Esophagus muscularis mucosa (tissue), 4 donors: ENCODE results near the gene PIGR. TPM values are rescaled to one million over a fixed set of nuclear protein-coding genes. Genes with fewer than 3 reads are reported as not detected.

Source experiments
- DNase-seq: peaks from one replicate; pipeline ENCODE4 v3.0.0-alpha.2; 2017; ENCODE audit errors: extremely low spot score
- H3K27ac ChIP-seq, 4 donors: fragments of 200-600 bp; sonication (generic); replicated peaks in 1 of 4; 1 replicate in 3 of 4; 2 replicates in 1 of 4; pipeline ENCODE4 v1.5.1; 2016 to 2019; ENCODE audit warnings: mild to moderate bottlenecking in 1 of 4
- H3K27me3 ChIP-seq, 4 donors: fragments of 200-600 bp; sonication (generic); one replicate each; pipeline versions ENCODE4 v1.5.1 to v1.6.0; 2016 to 2019
- H3K36me3 ChIP-seq, 4 donors: fragments of 200-600 bp; sonication (generic); one replicate each; pipeline ENCODE4 v1.5.1; 2016 to 2019
- H3K4me1 ChIP-seq, 4 donors: fragments of 200-600 bp; sonication (generic); one replicate each; pipeline ENCODE4 v1.5.1; 2016 to 2019
- H3K4me3 ChIP-seq, 4 donors: fragments of 200-600 bp; sonication (generic); 1 replicate in 2 of 4; 2 replicates in 2 of 4; pipeline ENCODE4 v1.5.1; 2016 to 2019; ENCODE audit warnings: mild to moderate bottlenecking in 4 of 4, moderate library complexity in 1 of 4
- H3K9me3 ChIP-seq, 4 donors: fragments of 200-600 bp; sonication (generic); 1 replicate in 3 of 4; 2 replicates in 1 of 4; pipeline ENCODE4 v1.5.1; 2016 to 2019
- CTCF ChIP-seq, 3 experiments: fragments of 200-600 bp in 2 of 3; fragments of 450-650 bp in 1 of 3; sonication (generic) in 2 of 3; IDR thresholded peaks; one replicate each; pipeline ENCODE4 v1.5.1; 2017 to 2019; ENCODE audit warnings: antibody characterized with exemption in 3 of 3, mild to moderate bottlenecking in 2 of 3, moderate library complexity in 1 of 3
- EP300 ChIP-seq: sonication (generic); formaldehyde crosslinking; IDR thresholded peaks from one replicate; pipeline ENCODE4 v1.6.1; 2017; ENCODE audit warnings: antibody characterized with exemption
- POLR2A ChIP-seq: fragments of 450-650 bp; IDR thresholded peaks from one replicate; pipeline ENCODE4 v1.6.1; 2017; ENCODE audit warnings: antibody characterized with exemption, moderate library complexity, mild to moderate bottlenecking, low read depth
- POLR2AphosphoS5 ChIP-seq, 2 donors: sonication (generic); formaldehyde crosslinking; IDR thresholded peaks; one replicate each; pipeline ENCODE4 v1.6.1; 2017; ENCODE audit warnings: antibody characterized with exemption in 2 of 2
- WGBS: methylation state at CpG from one replicate; pipeline ENCODE4 v1.1.5; 2018; 5-methylcytosine and 5-hydroxymethylcytosine counted together
- intact Hi-C: fragments of 100-400 bp; cut with DNase I; formaldehyde crosslinking; loops from one replicate; pipeline ENCODE4 v1.15.1; 2023
- total RNA-seq, 4 donors: library from RNA; depleted of rRNA; stranded (reverse); fragments of >200 nt; gene quantifications; one replicate each; pipeline versions ENCODE4 v1.1.0 to v1.2.1, GENCODE V29; 2016

The PIGR gene
- total RNA-seq, 4 donors from 2014 or later, result 0.42 to 4.2 (median 1.1) TPM; not detected in 1

- Histone ChIP-seq H3K4me1 (no peaks in the 10 kb centered on the region), H3K4me3 (no peak overlapping the region), H3K27ac (no peak overlapping the region), H3K27me3 (peaks cover 0 to 7% (median 0%) of the 10 kb centered on the region in 4 donors), H3K9me3 (no peaks in the 10 kb centered on the region), H3K36me3 (no peaks in the 10 kb centered on the region)
- WGBS, result 69% methylated on average over 9 of the region's 10 CpGs
- TF ChIP-seq POLR2A (no peak), CTCF (IDR thresholded peaks at IDR 0.05) (no peak)
- intact Hi-C loops, result loop anchor here (10.0 kb wide), 1 partner anchor 380 kb away; no protein-coding TSS in a partner anchor
- DNase-seq, result no peak
Observed at GRCh38 chr1:206985162-206985749, 39.0 kb upstream of the PIGR start.

GRCh38 chr1:206982216-206982615 lies 36.0 kb upstream of the PIGR start:
- Histone ChIP-seq H3K9me3 (no peaks in the 10 kb centered on the region), H3K4me1 (no peaks in the 10 kb centered on the region), H3K27ac (no peak overlapping the region), H3K4me3 (no peak overlapping the region), H3K36me3 (no peaks in the 10 kb centered on the region), H3K27me3 (peaks cover 0 to 7% (median 0%) of the 10 kb centered on the region in 4 donors)
- TF ChIP-seq POLR2AphosphoS5 (IDR thresholded peaks at IDR 0.05) (no peak), CTCF (IDR thresholded peaks at IDR 0.05) (peak; percentile 30 to 50 (median 41))
- WGBS, result 41% methylated on average over 4 of the region's 4 CpGs
- no peak for DNase-seq
- intact Hi-C loops, result loop anchor here (10.0 kb wide), 1 partner anchor 377 kb away; no protein-coding TSS in a partner anchor

- 72% methylated on average over 3 of the region's 3 CpGs for WGBS
- no peak for DNase-seq
- H3K4me3 ChIP-seq, result no peak overlapping the region
- intact Hi-C loops, result loop anchor here (10.0 kb wide), 1 partner anchor 375 kb away; no protein-coding TSS in a partner anchor
- peaks cover 0 to 7% (median 0%) of the 10 kb centered on the region in 4 donors for H3K27me3 ChIP-seq
- no peak overlapping the region for H3K27ac ChIP-seq
- no peaks in the 10 kb centered on the region for H3K36me3 ChIP-seq
- TF ChIP-seq EP300 (no peak), POLR2A (no peak), POLR2AphosphoS5 (IDR thresholded peaks at IDR 0.05) (no peak), CTCF (IDR thresholded peaks at IDR 0.05) (peak in 1 of 3 experiments; percentile 21)
- H3K9me3 ChIP-seq, result no peaks in the 10 kb centered on the region
- no peaks in the 10 kb centered on the region for H3K4me1 ChIP-seq
Observed at GRCh38 chr1:206979379-206980043, 33.2 kb upstream of the PIGR start.

GRCh38 chr1:206978259-206978658 lies 32.0 kb upstream of the PIGR start:
- 82% methylated on average over 7 of the region's 7 CpGs for WGBS
- intact Hi-C loops, result no loop called here
- H3K4me1 ChIP-seq, result no peaks in the 10 kb centered on the region
- no peak overlapping the region for H3K27ac ChIP-seq
- H3K9me3 ChIP-seq, result no peaks in the 10 kb centered on the region
- TF ChIP-seq CTCF (IDR thresholded peaks at IDR 0.05), result no peak
- no peak for TF ChIP-seq POLR2AphosphoS5 (IDR thresholded peaks at IDR 0.05)
- no peak for TF ChIP-seq POLR2A
- no peak for TF ChIP-seq EP300
- H3K27me3 ChIP-seq, result peaks cover 0 to 4% (median 0%) of the 10 kb centered on the region in 4 donors
- no peaks in the 10 kb centered on the region for H3K36me3 ChIP-seq
- DNase-seq, result no peak
- no peak overlapping the region for H3K4me3 ChIP-seq
